HG03064 (cell line): ENCODE data around the gene ABR.
"Not testable (repeated sequence)": the region's sequence is repeated elsewhere in the genome, so short reads cannot be mapped to it uniquely, and the experiment has no call there.

Source experiments
- ATAC-seq: cut with Tn5 transposase; IDR thresholded peaks from one replicate; pipeline ENCODE4 v1.9.1; 2021; ENCODE audit warnings: low read depth; ENCODE audit not compliant: unreplicated experiment

ABR gene

DNA sequence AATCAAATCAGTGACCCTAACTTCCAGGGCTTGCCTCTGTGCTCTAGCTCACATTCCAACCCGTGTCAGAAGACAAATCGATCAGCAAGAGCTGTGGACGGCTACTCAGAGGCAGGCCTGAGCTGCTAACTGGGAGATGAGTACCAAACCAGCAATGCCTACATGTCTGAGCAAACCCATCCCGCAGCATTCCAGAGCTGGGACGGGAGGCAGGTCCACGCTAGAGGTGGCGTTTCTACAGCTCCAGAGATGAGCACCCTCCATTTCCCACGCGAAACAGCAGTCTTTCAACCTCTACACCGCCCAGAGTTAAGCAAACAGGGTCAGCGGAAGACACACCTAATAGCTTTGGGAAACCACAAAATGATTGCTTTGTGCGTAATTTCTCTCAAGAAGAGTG is 206.7 kb downstream of the ABR start:
- ATAC-seq, result no peak

DNA sequence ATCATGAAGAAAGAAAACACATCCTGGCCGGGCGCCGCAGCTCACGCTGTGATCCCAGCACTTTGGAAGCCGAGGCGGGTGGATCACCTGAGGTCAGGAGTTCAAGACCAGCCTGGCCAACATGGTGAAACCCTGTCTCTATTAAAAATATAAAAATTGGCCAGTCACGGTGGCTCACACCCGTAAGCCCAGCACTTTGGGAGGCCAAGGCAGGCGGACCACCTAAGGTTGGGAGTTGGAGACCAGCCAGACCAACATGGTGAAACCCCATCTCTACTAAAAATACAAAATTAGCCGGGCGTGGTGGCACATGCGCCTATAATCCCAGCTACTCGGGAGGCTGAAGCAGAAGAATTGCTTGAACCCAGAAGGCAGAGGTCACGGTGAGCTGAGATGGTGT is 207.9 kb downstream of the ABR start:
- ATAC-seq, result not testable (repeated sequence)

DNA sequence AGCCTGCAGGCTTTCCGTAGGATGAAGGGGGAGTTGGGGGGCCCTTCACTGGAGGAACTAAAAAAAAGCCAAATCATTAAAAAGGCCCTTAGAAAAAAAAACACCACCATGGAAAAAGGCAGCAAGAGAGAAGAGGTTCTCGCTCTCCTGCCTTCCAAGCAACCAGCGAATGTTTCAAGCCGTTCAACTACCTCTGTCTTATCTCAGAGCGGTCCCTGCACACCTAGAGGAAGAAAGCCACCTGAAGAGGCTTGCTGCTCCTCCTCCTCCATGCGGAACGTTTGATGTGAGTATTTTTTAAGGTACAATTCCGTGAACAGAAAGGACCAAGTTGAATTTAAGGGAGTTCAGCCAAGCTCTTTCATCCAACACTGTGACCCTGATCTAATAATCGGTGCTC is 209.4 kb downstream of the ABR start:
- ATAC-seq, result no peak

DNA sequence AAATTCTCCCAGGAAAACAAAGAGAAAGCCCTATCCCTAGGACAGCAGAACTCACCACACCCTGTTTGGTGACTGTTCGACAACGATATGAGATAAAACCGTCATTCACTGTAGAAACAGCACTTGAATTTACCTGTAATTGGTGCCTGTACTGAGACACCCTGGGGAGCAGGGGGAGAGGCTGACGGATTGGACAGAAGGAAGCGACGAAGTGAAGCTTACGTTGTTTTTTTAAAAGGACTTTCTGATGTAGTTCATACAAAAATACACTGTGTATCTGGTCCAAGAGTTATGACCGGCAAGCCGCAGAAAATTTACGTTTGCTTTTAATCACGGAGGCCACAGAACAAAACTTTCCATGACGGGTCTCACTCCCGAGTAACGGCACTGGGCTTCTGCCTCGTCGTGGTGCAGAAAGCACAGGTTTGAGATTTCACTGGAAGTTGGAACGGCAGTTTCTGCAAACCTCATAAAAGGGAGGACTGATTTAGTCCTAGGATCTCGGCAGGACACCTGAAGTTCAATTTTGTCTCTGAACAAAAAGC is 209.9 kb downstream of the ABR start:
- no peak for ATAC-seq

DNA sequence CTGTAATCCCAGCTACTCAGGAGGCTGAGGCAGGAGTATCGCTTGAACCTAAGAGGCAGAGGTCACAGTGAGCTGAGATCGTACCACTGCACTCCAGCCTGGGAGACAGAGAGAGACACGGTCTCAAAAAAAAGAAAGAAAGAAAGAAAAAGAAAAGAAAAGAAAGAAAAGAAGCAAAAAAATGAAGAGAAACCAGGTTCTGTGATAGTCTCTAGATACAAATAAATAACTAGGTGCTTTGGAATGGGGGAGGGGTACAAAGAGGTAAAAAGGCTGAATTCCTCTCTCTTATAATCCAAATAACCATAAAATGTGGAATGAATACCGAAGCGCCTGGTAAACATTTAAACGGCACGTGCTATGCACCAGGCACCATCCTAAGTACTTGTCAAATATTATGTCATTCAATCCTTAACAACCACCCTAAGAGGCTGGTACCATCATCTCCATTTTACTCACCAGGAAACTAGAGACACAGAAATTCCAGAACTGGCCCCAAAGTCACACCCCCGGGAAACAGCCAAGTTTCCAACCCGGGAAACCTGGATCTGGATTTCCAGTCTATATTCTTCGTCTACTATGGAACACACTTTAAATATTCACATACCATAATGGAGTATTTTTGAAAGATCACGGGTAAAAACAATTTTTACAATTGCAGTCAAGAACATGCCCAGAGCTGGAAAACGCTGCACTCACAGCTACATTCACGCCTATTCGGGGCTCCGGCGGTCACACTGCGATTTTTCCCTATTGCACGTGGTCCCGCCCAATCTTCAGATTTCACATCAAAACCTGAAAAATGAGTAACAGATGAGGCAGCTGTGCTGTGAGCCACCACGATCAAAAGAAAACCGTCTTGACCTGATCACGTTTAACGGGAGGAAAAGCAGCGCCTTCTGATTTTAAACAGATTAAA is 210.7 kb downstream of the ABR start:
- no peak for ATAC-seq

DNA sequence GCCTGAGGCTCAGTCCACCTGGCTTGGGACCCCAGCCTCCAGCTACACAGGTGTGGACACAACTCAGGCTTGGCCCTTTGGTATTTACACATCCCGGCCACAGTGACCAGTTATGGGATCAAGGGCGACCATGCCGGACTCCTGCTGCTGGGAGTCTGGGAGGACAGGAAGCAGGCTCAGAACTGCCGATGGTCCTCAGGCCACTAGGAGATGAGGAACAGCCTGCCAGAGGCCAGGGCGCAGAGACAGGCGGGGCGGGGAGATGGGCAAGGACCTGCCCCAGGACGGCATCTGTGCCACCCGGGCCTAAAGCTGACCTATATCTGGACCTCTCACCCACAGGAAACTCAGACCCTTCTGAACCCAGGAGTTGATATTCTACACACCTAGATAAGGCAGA is 212.7 kb downstream of the ABR start:
- ATAC-seq, result no peak

DNA sequence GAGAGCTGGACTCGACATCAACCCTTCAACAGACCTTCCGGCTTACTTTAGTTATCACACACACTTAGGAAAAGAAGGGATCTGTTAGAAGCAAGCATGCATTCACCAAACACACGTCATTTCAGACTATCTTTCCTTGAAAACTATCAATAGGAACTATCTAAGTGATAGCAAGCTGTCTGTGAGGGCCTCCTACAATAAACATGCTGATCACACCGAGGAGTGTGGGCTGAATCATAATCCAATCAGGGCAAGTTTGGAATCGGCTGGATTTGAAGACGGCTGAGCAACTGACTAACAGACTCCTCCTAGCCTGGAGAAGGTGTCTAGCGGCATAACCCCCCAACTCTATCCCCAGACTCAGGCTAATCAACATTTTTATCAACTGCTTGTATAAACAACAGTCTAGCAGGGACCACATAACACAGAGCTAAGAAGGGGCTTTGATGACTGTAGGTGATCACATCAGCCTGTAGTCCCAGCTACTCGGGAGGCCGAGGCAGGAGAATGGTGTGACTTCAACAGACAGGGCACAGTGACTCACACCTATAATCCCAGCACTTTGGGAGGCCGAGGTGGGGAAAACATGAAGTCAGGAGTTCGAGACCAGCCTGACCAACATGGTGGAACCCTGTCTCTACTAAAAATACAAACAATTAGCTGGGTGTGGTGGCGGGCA is 214.3 kb downstream of the ABR start:
- no peak for ATAC-seq

DNA sequence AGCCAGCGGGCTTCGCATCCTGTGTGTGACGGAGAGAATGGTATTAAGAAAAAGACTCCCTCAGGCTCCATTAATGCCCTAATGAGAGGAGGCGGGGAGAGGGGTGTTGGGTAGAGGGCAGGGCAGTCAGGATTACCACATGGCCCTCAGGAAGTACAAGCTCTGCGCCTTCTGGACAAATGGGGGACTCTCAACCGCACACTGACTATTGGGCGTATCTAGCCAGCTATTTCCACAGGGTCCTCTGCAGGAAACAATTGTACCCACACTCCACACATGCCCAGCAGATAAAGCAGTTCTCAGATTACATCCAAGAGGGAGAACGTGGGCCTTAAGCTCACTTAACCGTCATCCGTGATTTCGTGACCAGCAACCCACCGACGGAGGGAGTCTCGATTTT is 214.9 kb downstream of the ABR start:
- no peak for ATAC-seq

DNA sequence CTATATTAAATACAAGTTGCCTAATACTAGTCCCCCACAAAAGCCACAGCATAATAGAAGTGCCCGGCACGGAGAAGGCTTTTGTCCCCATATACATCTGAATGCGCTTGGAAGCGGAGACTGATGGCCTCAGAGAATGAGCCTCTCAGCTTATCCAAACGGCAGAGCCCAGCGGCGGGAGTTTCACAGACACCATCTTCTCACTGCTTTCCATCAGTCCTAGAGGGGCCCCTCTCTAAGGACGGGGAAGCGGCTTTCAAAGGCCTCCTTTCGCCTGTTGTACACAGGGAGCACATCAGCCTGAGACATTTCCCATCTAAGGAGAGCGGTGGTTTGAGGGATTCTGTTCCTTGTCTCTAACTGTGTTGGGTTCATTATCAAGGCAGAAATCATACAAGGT is 217.1 kb downstream of the ABR start:
- ATAC-seq, result no peak

DNA sequence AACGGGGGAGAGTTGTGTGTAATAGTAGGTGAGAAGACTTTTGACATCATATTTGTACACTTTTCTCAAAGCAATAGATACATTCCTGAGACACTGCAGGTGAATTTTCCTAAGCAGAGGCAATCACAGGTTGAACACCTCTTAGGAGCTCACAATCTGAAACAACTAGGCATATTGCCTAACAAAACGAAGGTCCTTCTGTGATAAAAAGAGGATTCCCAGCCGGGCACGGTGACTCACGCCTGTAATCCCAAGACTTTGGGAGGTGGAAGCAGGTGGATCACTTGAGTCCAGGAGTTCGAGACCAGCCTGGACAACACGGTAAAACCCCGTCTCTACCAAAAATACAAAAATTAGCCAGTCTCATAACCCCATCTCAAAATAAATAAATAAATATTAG is 217.6 kb downstream of the ABR start:
- ATAC-seq, result no peak

DNA sequence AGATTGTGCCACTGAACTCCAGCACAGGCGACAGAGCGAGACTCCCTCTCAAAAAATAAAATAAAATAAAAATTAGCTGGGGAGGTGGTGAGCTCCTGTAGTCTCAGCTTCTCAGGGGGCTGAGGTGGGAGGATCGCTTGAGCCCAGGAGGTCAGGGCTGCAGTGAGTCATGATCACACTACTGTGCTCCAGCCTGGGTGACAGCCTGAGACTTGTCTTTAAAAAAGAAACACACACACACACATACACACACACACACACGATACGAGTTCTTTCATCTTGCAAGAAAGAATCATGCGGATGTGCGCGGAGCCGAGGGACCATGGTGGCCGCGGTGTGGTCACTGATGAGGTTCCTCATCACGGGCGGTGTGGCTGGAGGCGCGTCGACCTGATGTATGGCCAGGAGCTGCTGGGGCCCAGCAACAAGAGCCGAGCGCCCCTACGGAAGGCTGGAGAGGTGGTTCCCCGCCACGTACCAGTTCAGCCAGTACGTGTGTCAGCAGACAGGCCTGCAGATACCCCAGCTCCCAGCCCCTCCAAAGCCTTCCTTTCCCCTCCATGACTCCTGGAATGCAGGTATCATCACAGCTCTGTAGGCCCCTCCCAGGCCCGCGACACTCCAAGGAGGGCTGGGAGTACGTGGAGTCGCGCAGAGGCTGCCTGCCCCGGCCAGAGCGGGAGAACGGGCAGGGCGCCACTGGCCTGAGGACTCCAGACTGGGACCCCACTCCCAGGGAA is 220.9 kb downstream of the ABR start:
- no peak for ATAC-seq

DNA sequence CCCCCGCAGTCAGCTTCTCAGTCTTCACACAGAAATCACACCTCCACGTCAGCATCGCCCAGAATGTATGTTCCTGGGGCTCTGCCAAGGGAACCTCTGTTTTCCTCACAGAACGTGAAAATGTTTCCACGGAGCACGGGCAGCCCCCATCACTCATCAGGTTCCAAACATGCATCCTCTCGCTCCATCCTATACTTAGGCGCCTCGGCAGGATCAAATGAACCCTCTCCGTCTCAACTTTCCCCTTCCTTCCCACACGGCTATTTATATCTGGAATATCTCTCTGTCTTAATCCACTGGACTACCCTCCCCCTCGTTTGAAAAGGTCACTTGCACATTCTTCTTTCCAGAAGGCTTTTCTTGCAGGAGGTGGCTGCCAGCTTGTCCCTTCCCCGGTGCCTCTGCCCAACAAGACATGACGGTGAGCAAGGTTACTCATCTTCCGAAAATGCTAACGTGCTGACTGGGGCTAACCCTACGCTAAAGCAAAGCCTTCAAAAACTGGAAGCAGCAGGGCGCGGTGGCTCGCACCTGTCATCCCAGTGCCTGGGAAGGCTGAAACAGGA is 221.8 kb downstream of the ABR start:
- no peak for ATAC-seq

DNA sequence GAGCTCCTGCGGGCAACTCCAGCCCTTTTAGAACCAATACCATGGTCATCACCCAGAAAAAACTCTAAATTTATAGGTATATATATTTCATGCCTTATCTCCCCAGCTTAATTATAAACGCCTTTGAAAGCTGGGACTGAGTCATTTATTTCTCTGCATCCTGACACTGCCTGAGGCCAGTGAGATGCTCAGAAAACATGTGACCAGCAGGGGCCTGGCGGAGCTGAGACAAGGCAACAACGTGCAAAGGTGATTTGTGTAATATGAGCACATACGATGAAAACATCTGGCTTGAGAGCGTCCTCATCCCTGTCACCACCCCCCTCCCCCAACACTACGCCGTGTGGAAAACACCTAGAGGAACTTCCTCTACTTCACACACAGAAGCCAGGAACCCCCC is 222.9 kb downstream of the ABR start:
- no peak for ATAC-seq

DNA sequence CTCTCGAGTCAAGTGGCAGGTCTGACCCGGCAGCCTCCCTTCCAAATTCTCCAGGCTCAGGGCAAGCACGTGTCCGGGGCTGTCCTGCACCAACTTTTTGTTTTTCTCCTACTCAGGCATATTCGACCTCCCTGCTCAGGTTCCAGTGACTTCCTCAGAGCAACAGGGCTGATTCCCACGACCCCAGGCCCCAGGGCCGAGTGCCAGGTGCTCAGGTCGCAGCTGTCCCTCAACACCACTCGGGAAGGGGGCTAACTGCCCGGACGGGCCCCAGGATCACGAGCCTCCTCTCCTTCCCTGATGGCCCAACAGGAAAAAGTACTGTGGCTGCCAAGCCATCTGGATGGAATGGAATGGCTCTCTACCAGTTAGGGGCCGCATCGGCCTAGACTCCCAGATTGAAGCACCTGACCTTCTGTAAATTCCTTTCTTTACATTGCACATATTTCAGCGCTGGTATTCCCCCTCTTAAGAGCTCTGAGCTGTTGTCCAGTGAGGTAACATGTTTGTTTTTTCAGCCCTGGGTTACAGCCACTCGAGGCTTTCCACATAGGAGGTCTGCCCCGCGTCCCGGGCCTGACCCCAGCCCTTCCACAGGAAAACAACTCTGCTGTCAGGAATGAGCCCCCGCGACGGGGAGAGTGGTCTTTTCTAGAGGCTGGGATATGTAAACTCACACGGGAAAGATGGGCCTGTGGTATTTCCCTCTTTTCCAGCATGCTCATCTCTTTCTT is 225.2 kb downstream of the ABR start:
- no peak for ATAC-seq

DNA sequence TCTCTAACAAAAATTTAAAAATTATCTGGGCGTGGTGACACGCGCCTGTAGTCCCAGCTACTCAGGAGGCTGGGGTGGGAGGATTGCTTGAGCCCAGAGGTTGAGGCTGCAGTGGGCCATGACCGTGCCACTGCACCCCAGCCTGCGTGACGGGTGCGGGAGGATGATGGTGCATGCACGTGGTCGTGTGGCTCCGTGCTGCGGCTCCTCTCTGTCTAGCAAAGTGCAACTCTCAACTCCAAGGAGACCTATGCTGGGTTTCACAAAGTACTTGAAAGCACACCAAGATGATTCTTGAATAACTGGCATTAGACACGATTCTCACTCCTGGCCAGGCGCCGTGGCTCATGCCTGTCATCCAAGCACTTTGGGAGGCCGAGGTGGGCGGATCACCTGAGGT is 226.0 kb downstream of the ABR start:
- ATAC-seq, result no peak
